Liver (tissue), 9 donors: ENCODE measurements around the gene ARHGEF28. TPM values are rescaled to one million over a fixed set of nuclear protein-coding genes. Genes with fewer than 3 reads are reported as not detected.

ENCODE experiments used
- DNase-seq: peaks from one replicate; pipeline ENCODE4 v3.0.0-alpha.2; 2017; ENCODE audit warnings: low spot score
- H3K27ac ChIP-seq, 2 donors: one replicate each; pipeline ENCODE4 v1.7.0; 2013; ENCODE audit warnings: inconsistent platforms in 2 of 2, low read length in 2 of 2, control low read depth in 1 of 2, low read depth in 1 of 2, mild to moderate bottlenecking in 1 of 2
- H3K27me3 ChIP-seq, 4 donors: one replicate each; pipeline versions ENCODE4 v1.6.1 to v1.7.0; 2013; ENCODE audit warnings: low read length in 3 of 4, inconsistent platforms in 1 of 4, mild to moderate bottlenecking in 1 of 4, moderate library complexity in 1 of 4; ENCODE audit not compliant: control insufficient read depth in 4 of 4, insufficient read depth in 4 of 4
- H3K36me3 ChIP-seq, 4 donors: one replicate each; pipeline versions ENCODE4 v1.6.1 to v1.7.0; 2013; ENCODE audit warnings: low read length in 3 of 4, mild to moderate bottlenecking in 3 of 4, low read depth in 1 of 4, moderate library complexity in 1 of 4; ENCODE audit not compliant: control insufficient read depth in 4 of 4, insufficient read depth in 3 of 4
- H3K4me1 ChIP-seq, 4 donors: one replicate each; pipeline versions ENCODE4 v1.6.1 to v1.7.0; 2013; ENCODE audit warnings: low read length in 3 of 4, mild to moderate bottlenecking in 3 of 4, moderate library complexity in 1 of 4; ENCODE audit not compliant: control insufficient read depth in 4 of 4, insufficient read depth in 4 of 4
- H3K4me3 ChIP-seq, 3 donors: one replicate each; pipeline versions ENCODE4 v1.6.1 to v1.7.0; 2013; ENCODE audit warnings: low read length in 3 of 3, control low read depth in 1 of 3, low read depth in 1 of 3, mild to moderate bottlenecking in 1 of 3
- H3K9ac ChIP-seq, 2 donors: one replicate each; pipeline ENCODE4 v1.7.0; 2013; ENCODE audit warnings: low read length in 2 of 2, mild to moderate bottlenecking in 2 of 2, moderate library complexity in 2 of 2, control low read depth in 1 of 2, low read depth in 1 of 2
- H3K9me3 ChIP-seq, 4 donors: one replicate each; pipeline versions ENCODE4 v1.6.1 to v1.7.0; 2013; ENCODE audit warnings: low read length in 3 of 4; ENCODE audit not compliant: control insufficient read depth in 4 of 4
- CTCF ChIP-seq: fragments of 150-350 bp; IDR thresholded peaks from 2 replicates; pipeline ENCODE4 v1.5.1; 2017; ENCODE audit warnings: improper control_type of control experiment, low read depth, low read length; ENCODE audit not compliant: missing input control
- EGR1 ChIP-seq, 2 donors: IDR thresholded peaks; 2 replicates each; pipeline ENCODE4 v1.6.1; 2016 to 2018; ENCODE audit warnings: antibody characterized with exemption in 2 of 2, low read depth in 2 of 2
- FOXA1 ChIP-seq: IDR thresholded peaks from 2 replicates; pipeline ENCODE4 v1.6.1; 2016; ENCODE audit warnings: antibody characterized with exemption
- FOXA2 ChIP-seq: IDR thresholded peaks from 2 replicates; pipeline ENCODE4 v1.6.1; 2016; ENCODE audit warnings: antibody characterized with exemption
- GABPA ChIP-seq, 2 donors: IDR thresholded peaks in 1 of 2; conservative IDR thresholded peaks in 1 of 2; 2 replicates each; pipeline ENCODE4 v1.6.1; 2016; ENCODE audit warnings: antibody characterized with exemption in 2 of 2, mild to moderate bottlenecking in 1 of 2, moderate library complexity in 1 of 2
- HNF4A ChIP-seq, 2 donors: conservative IDR thresholded peaks; 2 replicates each; pipeline ENCODE4 v1.6.1; 2016; ENCODE audit warnings: antibody characterized with exemption in 2 of 2, mild to moderate bottlenecking in 2 of 2
- HNF4G ChIP-seq: IDR thresholded peaks from 2 replicates; pipeline ENCODE4 v1.6.1; 2016; ENCODE audit warnings: antibody characterized with exemption
- JUND ChIP-seq, 2 donors: IDR thresholded peaks; 2 replicates each; pipeline ENCODE4 v1.6.1; 2016; ENCODE audit warnings: antibody characterized with exemption in 2 of 2
- NR2F2 ChIP-seq: IDR thresholded peaks from 2 replicates; pipeline ENCODE4 v1.6.1; 2016; ENCODE audit warnings: antibody characterized with exemption
- RAD21 ChIP-seq, 2 donors: IDR thresholded peaks; 2 replicates each; pipeline ENCODE4 v1.6.1; 2016; ENCODE audit warnings: antibody characterized with exemption in 2 of 2, mild to moderate bottlenecking in 2 of 2
- REST ChIP-seq: IDR thresholded peaks from 2 replicates; pipeline ENCODE4 v1.6.1; 2016; ENCODE audit warnings: antibody characterized with exemption, mild to moderate bottlenecking
- RXRA ChIP-seq, 2 donors: IDR thresholded peaks; 2 replicates each; pipeline ENCODE4 v1.6.1; 2017 to 2018; ENCODE audit warnings: antibody characterized with exemption in 2 of 2, mild to moderate bottlenecking in 1 of 2
- SP1 ChIP-seq: IDR thresholded peaks from 2 replicates; pipeline ENCODE4 v1.6.1; 2018; ENCODE audit warnings: antibody characterized with exemption, mild to moderate bottlenecking
- TAF1 ChIP-seq: conservative IDR thresholded peaks from 2 replicates; pipeline ENCODE4 v1.6.1; 2016; ENCODE audit warnings: antibody characterized with exemption, mild to moderate bottlenecking
- YY1 ChIP-seq: IDR thresholded peaks from 2 replicates; pipeline ENCODE4 v1.6.1; 2016; ENCODE audit warnings: antibody characterized with exemption, mild to moderate bottlenecking
- ZBTB33 ChIP-seq: IDR thresholded peaks from 2 replicates; pipeline ENCODE4 v1.6.1; 2016; ENCODE audit warnings: antibody characterized with exemption
- WGBS: extraction: QIAGEN DNeasy Blood & Tissue Kit; methylation state at CpG from one replicate; pipeline ENCODE4 v1.1.7; 2013; 5-methylcytosine and 5-hydroxymethylcytosine counted together
- polyA plus RNA-seq, 2 donors: library from polyadenylated mRNA; stranded (reverse) in 1 of 2; unstranded in 1 of 2; fragments of 200-250 nt in 1 of 2; fragments of >200 nt in 1 of 2; fragmentation: Nextera tagmentation in 1 of 2; extraction: Ambion mirVana in 1 of 2; gene quantifications; one replicate each; pipeline versions ENCODE4 v1.2.1 to v1.2.3, GENCODE V29; 2013 to 2015
- total RNA-seq, 2 donors: library from RNA; depleted of rRNA; stranded (reverse); fragments of >200 nt; gene quantifications; one replicate each; pipeline ENCODE4 v1.2.3, GENCODE V29; 2014
- TF ChIP-seq, protein P1 (sequence below): IDR thresholded peaks from 2 replicates; pipeline ENCODE4 v1.6.1; 2016; ENCODE audit warnings: antibody characterized with exemption
- TF ChIP-seq, protein P2 (sequence below): IDR thresholded peaks from 2 replicates; pipeline ENCODE4 v1.6.1; 2016; ENCODE audit warnings: antibody characterized with exemption
- donor health status: healthy.
- donor health status: healthy.
- donor health status: healthy.
- donor health status: healthy.
- donor health status: healthy.

Gene ARHGEF28
- total and polyA plus RNA-seq, 4 donors, result 1.6 to 13.9 (median 3.6) TPM

DNA sequence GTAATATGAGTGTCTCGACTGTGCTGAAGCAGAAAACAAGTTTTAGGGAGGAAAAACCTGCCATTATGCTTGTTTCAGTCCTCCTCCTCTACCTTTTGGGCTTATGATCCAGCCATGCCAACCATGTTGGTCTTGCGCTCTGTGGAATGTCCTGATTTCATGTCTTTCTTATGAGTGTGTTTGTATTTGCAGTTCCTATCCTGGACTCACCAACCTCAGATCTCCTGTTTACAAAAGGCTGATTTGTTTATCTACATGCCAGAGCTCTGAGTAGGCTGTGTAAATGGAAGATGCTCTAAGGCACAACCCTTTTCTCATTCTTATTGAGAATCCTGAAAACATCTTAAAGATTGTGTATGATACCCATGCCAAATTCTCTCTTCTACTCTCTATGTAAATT is 138.6 kb downstream of the ARHGEF28 start:
- H3K27me3 ChIP-seq, result no peaks in the 10 kb centered on the region
- peaks cover 10 to 12% (median 10%) of the 10 kb centered on the region in 4 donors for H3K4me1 ChIP-seq
- H3K4me3 ChIP-seq, result no peak overlapping the region
- no peak for TF ChIP-seq REST
- TF ChIP-seq NR2F2, result no peak
- no peak for TF ChIP-seq YY1
- no peak for TF ChIP-seq RAD21 (IDR thresholded peaks at IDR 0.05)
- TF ChIP-seq GABPA (IDR thresholded peaks at IDR 0.05 in 1 of 2, conservative IDR thresholded peaks at IDR 0.05 in 1 of 2), result no peak
- no peak overlapping the region for H3K27ac ChIP-seq
- H3K36me3 ChIP-seq, result no peaks in the 10 kb centered on the region
- 88% methylated on average over 2 of the region's 2 CpGs for WGBS
- no peak for DNase-seq
- H3K9ac ChIP-seq, result no peak overlapping the region
- H3K9me3 ChIP-seq, result no peaks in the 10 kb centered on the region

- Histone ChIP-seq H3K9me3 (no peaks in the 10 kb centered on the region), H3K27me3 (no peaks in the 10 kb centered on the region), H3K4me1 (peaks cover 10 to 12% (median 10%) of the 10 kb centered on the region in 4 donors), H3K36me3 (no peaks in the 10 kb centered on the region), H3K4me3 (no peak overlapping the region), H3K9ac (no peak overlapping the region), H3K27ac (no peak overlapping the region)
- TF ChIP-seq HNF4A (conservative IDR thresholded peaks at IDR 0.05) (no peak), FOXA2 (no peak), JUND (IDR thresholded peaks at IDR 0.05) (no peak)
- no peak for DNase-seq
Measured at GRCh38 chr5:73764996-73765395, 139.0 kb downstream of the ARHGEF28 start.

DNA sequence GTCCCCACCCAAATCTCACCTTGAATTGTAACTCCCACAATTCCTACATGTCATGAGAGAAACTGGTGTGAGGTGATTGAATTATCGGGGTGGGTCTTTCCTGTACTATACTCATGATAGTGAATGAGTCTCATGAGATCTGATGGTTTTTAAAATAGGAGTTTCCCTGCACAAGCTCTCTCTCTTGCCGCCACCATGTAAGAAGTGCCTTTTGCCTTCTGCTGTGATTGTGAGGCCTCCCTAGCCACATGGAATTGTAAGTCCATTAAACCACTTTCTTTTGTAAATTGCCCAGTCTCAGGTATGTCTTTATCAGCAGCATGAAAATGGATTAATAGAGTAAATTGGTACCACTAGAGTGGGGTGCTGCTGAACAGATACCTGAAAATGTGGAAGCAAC is 140.9 kb downstream of the ARHGEF28 start:
- peaks cover 10 to 13% (median 11%) of the 10 kb centered on the region in 4 donors for H3K4me1 ChIP-seq
- H3K9me3 ChIP-seq, result no peaks in the 10 kb centered on the region
- DNase-seq, result no peak
- H3K27me3 ChIP-seq, result no peaks in the 10 kb centered on the region
- no peak overlapping the region for H3K9ac ChIP-seq
- no peak overlapping the region for H3K4me3 ChIP-seq
- 97% methylated on average over 2 of the region's 2 CpGs for WGBS
- H3K36me3 ChIP-seq, result no peaks in the 10 kb centered on the region
- H3K27ac ChIP-seq, result no peak overlapping the region
- TF ChIP-seq FOXA1, result no peak
- no peak for TF ChIP-seq REST
- TF ChIP-seq RAD21 (IDR thresholded peaks at IDR 0.05), result no peak
- TF ChIP-seq, protein P1, sequence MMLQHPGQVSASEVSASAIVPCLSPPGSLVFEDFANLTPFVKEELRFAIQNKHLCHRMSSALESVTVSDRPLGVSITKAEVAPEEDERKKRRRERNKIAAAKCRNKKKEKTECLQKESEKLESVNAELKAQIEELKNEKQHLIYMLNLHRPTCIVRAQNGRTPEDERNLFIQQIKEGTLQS, result no peak
- no peak for TF ChIP-seq EGR1 (IDR thresholded peaks at IDR 0.05; ENCODE audit: low read depth in 2 of 2)
- no peak for TF ChIP-seq NR2F2
- TF ChIP-seq, protein P2, sequence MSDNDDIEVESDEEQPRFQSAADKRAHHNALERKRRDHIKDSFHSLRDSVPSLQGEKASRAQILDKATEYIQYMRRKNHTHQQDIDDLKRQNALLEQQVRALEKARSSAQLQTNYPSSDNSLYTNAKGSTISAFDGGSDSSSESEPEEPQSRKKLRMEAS, result no peak
- TF ChIP-seq ZBTB33, result no peak
- no peak for TF ChIP-seq CTCF
- TF ChIP-seq SP1, result no peak
- TF ChIP-seq HNF4G, result no peak
- no peak for TF ChIP-seq RXRA (IDR thresholded peaks at IDR 0.05)
- TF ChIP-seq GABPA (IDR thresholded peaks at IDR 0.05 in 1 of 2, conservative IDR thresholded peaks at IDR 0.05 in 1 of 2), result no peak
- no peak for TF ChIP-seq JUND (IDR thresholded peaks at IDR 0.05)
- TF ChIP-seq TAF1, result no peak
